Nephron (organoid): ENCODE measurements around the gene KCNK6.
A peak's percentile ranks its signal among the peaks of the same experiment; 100 is the strongest.

ENCODE experiments used
- H3K27ac Mint-ChIP-seq, 3 experiments: 2 replicates each; pipeline ENCODE4 v1.8.0; 2020; ENCODE audit warnings: mixed read lengths in 3 of 3, mild to moderate bottlenecking in 2 of 3, moderate library complexity in 1 of 3
- H3K27me3 Mint-ChIP-seq: 2 replicates; pipeline ENCODE4 v1.8.0; 2021; ENCODE audit warnings: low read depth, mild to moderate bottlenecking, moderate library complexity, mixed read lengths
- H3K36me3 Mint-ChIP-seq: 2 replicates; pipeline ENCODE4 v1.8.0; 2020; ENCODE audit warnings: low read depth, mixed read lengths
- H3K4me1 Mint-ChIP-seq: 2 replicates; pipeline ENCODE4 v1.8.0; 2020; ENCODE audit warnings: mixed read lengths
- H3K4me3 Mint-ChIP-seq, 3 experiments: 2 replicates each; pipeline ENCODE4 v1.8.0; 2020; ENCODE audit warnings: mild to moderate bottlenecking in 3 of 3, mixed read lengths in 3 of 3, moderate library complexity in 2 of 3
- H3K9me3 Mint-ChIP-seq: 2 replicates; pipeline ENCODE4 v1.8.0; 2020; ENCODE audit warnings: mixed read lengths
- CTCF ChIP-seq, 3 experiments: fragments of 200-600 bp; sonication (generic); IDR thresholded peaks; one replicate each; pipeline ENCODE4 v1.5.0; 2021; ENCODE audit warnings: antibody characterized with exemption in 3 of 3; ENCODE audit not compliant: unreplicated experiment in 3 of 3

Gene KCNK6

GRCh38 chr19:38355728-38356725, 36.4 kb downstream of the KCNK6 start:
- H3K9me3 Mint-ChIP-seq, result no peaks in the 10 kb centered on the region
- no peak overlapping the region for H3K27ac Mint-ChIP-seq
- H3K4me3 Mint-ChIP-seq, result no peak overlapping the region
- no peaks in the 10 kb centered on the region for H3K36me3 Mint-ChIP-seq
- H3K27me3 Mint-ChIP-seq, result peaks cover 51% of the 10 kb centered on the region
- H3K4me1 Mint-ChIP-seq, result peaks cover 15% of the 10 kb centered on the region
- TF ChIP-seq CTCF (IDR thresholded peaks at IDR 0.05; ENCODE audit: unreplicated experiment in 3 of 3), result no peak

- Mint-ChIP-seq H3K4me1 (peaks cover 6% of the 10 kb centered on the region), H3K4me3 (no peak overlapping the region), H3K27ac (no peak overlapping the region), H3K9me3 (no peaks in the 10 kb centered on the region), H3K36me3 (no peaks in the 10 kb centered on the region), H3K27me3 (peaks cover 67% of the 10 kb centered on the region)
- TF ChIP-seq CTCF (IDR thresholded peaks at IDR 0.05; ENCODE audit: unreplicated experiment in 3 of 3), result no peak
Measured at GRCh38 chr19:38358071-38358470, 38.4 kb downstream of the KCNK6 start.

GRCh38 chr19:38359242-38360021, 39.8 kb downstream of the KCNK6 start:
- peaks cover 76% of the 10 kb centered on the region for H3K27me3 Mint-ChIP-seq
- peak overlapping the region; percentile 40 to 70 (median 69) for H3K4me3 Mint-ChIP-seq
- TF ChIP-seq CTCF (IDR thresholded peaks at IDR 0.05; ENCODE audit: unreplicated experiment in 3 of 3), result no peak

GRCh38 chr19:38360351-38360750, 40.7 kb downstream of the KCNK6 start:
- TF ChIP-seq CTCF (IDR thresholded peaks at IDR 0.05; ENCODE audit: unreplicated experiment in 3 of 3), result no peak

More at GRCh38 chr19:38359242-38360021, 39.8 kb downstream of the KCNK6 start:
- Mint-ChIP-seq H3K36me3 (no peaks in the 10 kb centered on the region), H3K4me1 (peaks cover under 1% of the 10 kb centered on the region), H3K27ac (no peak overlapping the region), H3K9me3 (no peaks in the 10 kb centered on the region)

GRCh38 chr19:38360839-38361631, 41.4 kb downstream of the KCNK6 start:
- Mint-ChIP-seq H3K27ac (no peak overlapping the region), H3K36me3 (no peaks in the 10 kb centered on the region), H3K4me1 (no peaks in the 10 kb centered on the region), H3K27me3 (peaks cover 76% of the 10 kb centered on the region), H3K9me3 (no peaks in the 10 kb centered on the region), H3K4me3 (peak overlapping the region; percentile 85 to 86 (median 85))
- TF ChIP-seq CTCF (IDR thresholded peaks at IDR 0.05; ENCODE audit: unreplicated experiment in 3 of 3), result no peak

More at GRCh38 chr19:38360351-38360750, 40.7 kb downstream of the KCNK6 start:
- Mint-ChIP-seq H3K4me1 (no peaks in the 10 kb centered on the region), H3K27ac (no peak overlapping the region), H3K27me3 (peaks cover 76% of the 10 kb centered on the region), H3K36me3 (no peaks in the 10 kb centered on the region), H3K4me3 (peak overlapping the region; percentile 85 to 86 (median 85)), H3K9me3 (no peaks in the 10 kb centered on the region)
